GM18520 (cell line): ENCODE results near the gene BTNL2.

Source experiments
- ATAC-seq: cut with Tn5 transposase; IDR thresholded peaks from one replicate; pipeline ENCODE4 v1.9.1; 2021; ENCODE audit not compliant: unreplicated experiment

Gene BTNL2

DNA sequence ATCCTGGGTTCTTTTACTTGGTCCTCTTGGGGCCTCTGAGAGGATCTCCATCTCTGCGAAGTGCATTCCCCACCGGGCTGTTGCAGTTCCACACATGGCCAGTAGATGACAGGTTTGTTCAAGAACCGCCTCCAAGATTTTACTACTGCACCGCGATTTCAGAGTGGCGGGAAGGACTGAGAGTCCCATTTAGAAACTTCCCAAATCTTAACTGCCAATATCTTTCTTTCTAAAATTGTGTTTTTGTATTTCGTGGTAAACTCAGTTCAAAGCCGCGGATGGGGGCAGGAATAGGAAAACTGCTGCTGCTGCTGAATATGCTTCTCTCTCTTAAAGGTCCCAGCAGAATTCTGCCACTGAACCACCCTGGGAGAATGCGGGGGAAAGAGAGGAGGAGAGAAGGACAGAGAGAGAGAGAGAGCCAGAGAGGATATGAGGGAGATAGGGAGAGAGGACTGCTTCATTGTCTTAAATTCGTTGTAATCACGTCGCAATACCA, 8.6 kb upstream of the BTNL2 start:
- ATAC-seq, result no peak

DNA sequence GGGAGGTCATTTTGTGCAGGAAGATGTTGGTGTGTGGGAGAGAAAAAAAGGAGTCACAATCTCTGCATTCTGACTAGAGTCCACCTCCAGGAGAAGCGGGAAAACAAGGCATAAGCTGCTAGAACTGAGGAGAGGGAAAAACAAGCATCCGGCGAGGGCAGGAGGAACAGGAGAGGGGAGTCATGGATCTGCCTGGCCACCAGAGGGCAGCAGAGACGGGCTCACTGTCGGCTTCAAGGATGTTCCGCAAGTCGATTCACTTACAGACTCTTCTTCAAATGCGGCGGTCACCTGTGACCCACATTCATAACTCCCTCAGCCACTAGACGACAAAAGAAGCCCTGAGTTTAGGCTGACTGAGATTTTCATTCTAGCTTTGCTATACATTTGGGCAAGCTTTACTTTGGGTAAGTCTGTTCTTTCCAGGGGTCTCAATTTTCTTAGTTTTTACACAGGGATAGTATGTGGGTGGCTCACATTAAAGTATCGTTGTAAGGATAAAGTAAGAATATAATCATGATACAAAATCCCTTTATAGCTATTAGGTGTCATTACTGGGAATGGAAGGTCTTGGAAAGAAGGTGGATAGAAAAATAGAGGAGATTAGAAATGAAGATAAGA, 6.6 kb upstream of the BTNL2 start:
- no peak for ATAC-seq

GRCh38 chr6:32411566-32412327, 4.8 kb upstream of the BTNL2 start:
- ATAC-seq, result no peak

- no peak for ATAC-seq
Measured at GRCh38 chr6:32410906-32411305, 3.9 kb upstream of the BTNL2 start.

GRCh38 chr6:32406197-32406596, 784 bp downstream of the BTNL2 start:
- ATAC-seq, result no peak

GRCh38 chr6:32405656-32406055, 1.3 kb downstream of the BTNL2 start:
- no peak for ATAC-seq

GRCh38 chr6:32402812-32403211, 4.2 kb downstream of the BTNL2 start:
- no peak for ATAC-seq

GRCh38 chr6:32401284-32401963, 5.6 kb downstream of the BTNL2 start:
- ATAC-seq, result no peak

DNA sequence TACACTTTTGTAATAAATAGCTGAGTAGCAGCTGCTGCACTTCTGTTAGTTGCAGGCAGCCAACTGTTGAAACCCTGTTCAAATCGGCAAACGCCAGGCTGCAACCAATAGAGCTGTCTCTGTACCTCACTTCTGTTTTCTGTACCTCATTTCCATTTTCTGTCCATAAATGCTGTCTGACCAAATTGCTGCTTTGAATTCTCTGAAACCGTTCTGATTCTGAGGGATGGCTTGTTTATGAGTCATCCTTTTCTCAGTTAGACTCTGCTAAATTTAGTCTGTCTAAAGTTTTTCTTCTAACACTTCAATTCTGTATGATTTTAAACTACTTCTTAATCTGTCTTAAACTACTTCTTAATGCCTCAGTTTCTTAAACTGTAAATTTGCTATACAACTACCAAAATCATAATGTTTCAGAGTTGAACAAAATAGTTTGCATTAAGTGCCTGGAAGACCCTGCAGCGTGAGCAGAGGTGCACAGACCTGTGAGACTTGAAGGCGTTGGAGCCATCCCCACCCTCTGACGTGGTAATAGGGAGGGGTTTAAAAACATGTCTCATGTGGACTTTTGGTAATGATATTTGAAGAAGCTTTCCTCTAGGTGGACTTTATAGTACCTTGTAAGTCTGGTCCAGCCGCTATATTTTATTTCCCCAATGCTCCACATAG, 9.6 kb downstream of the BTNL2 start:
- peak; percentile 76 for ATAC-seq

GRCh38 chr6:32396028-32396427, 11.0 kb downstream of the BTNL2 start:
- ATAC-seq, result no peak

- ATAC-seq, result no peak
Measured at GRCh38 chr6:32393665-32394420, 13.1 kb downstream of the BTNL2 start.

DNA sequence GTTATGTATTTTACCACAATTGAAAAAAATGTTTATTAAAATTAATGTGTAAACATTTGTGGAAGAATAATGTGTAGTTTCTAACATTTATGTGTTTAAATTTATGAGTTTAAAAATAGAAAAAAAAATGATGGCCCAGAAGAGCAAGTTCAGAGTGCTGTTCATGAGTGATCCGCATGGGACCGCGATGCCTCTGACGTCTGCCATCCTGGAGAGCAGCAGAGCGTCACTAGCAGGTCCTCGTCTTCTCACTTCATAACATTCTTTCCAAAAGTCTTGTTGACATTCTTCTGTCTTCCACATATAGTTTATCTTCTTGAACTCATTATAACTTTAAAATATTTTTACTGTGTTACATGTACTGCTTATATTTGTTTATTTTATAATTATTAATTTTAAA, 15.5 kb downstream of the BTNL2 start:
- ATAC-seq, result no peak

DNA sequence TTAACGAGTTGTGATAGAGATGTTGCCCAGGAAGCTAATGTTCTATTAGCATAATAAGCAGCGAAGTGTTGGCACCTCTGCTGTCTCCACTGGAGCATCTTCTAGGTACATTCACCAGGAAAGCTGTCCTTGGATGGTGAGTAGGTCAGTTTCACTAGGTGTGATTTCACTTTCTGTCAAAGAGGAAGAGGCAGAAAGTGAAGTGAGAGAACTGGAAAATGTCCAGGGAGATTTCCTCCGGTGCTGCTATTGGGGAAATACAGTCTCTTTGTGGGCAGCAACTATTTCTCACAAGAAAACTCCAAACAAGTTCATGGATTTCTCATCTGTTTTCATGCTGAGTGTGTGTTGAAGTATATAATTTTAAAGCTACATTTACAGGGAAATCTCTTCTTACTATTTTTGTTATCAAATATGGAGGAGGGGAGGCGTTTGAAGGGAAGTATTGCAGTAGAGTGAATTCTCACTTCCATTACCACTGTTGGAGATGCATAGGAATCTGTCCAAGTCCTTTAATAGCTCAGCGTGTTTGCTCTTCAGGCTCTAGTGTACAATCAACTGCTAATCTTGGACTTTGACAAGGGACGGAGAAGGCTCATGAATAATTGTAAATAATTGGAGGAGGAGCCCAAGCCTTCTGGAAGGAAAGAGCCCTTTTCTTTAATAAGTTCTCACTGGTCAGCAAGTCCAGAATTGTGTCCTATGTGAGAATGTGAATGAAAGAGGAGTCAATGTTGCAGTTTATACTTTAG, 19.2 kb downstream of the BTNL2 start:
- ATAC-seq, result no peak

GRCh38 chr6:32386040-32386439, 20.9 kb downstream of the BTNL2 start:
- ATAC-seq, result no peak

GRCh38 chr6:32382757-32383420, 24.1 kb downstream of the BTNL2 start:
- no peak for ATAC-seq

DNA sequence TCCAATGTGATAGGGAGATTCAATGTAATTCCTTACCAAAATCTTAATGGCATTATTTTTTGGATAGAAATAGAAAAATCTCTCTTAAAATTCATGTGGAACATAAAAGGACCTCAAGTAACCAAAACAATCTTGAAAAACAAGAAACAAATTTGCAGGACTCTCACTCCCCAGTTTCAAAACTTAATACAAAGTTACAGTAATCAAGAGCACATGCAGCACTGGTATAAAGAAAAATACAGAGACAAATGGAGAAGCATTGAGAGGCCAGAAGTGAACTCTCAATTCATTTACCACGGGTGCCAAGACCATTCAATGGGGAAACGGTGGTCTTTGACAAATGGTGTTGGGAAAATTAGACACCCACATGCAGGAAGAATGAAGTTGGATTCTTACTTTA, 27.4 kb downstream of the BTNL2 start:
- ATAC-seq, result no peak

DNA sequence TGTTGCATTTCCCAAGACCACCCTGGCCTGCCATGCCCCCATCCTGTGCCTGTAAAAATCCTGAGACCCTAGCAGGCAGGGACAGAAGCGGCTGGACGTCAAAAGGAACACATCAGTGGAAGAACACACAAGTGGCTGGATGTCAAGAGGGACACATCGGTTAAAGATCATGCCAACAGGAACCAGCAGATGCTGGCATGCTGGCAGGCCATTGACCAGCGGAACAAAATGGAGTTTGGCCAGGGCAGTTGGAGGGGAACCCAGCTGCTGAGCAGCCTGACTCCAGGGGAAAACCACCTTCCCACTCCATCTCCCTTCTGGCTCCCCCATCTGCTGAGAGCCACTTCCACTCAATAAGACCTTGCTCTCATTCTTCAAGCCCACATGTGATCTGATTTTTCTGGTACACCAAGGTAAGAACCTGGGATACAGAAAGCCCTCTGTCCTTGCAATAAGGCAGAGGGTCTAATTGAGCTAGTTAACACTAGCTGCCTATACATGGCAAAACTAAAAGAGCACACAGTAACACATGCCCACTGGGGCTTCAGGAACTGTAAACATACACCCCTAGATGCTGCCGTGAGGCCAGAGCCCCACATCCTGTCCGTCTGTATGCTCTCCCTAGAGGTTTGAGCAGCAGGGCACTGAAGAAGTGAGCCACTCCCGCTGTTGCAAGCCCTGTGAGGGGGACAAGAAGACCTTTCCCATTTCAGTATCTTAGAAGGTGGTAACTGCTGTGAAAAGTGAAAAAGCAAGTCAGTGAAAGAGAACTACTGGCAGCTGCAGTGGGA, 31.0 kb downstream of the BTNL2 start:
- no peak for ATAC-seq

DNA sequence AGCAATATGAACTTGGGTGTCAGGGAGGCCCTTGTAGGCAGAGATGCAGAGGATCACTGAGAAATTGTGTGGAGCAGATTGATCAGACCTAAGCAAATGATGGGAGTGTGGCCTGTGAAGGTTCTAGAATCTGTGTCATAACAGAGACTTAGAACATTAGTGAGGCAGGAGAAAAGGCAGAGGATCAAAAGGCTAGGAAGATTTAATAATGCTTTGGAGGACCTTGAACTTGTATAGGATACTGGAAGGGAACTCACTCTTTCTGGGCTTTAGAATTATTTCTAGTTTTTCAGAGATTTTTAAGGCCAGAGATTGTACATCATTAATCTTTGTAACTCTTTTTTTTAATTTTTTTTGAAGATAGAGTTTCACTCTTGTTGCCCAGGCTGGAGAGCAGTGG, 35.2 kb downstream of the BTNL2 start, which contains the start of gene TSBP1:
Gene TSBP1, minus strand, starts transcription at position 101 of the 400 bp plus-strand sequence. CDS start 197 bp downstream, outside the sequence.
- no peak for ATAC-seq

GRCh38 chr6:32371229-32371628, 35.8 kb downstream of the BTNL2 start:
- no peak for ATAC-seq
